Fibroblast of lung (primary cell): ENCODE data around the gene ASIC2. TPM values are rescaled to one million over a fixed set of nuclear protein-coding genes. Genes with fewer than 3 reads are reported as not detected.

Experiments used
- DNase-seq, 2 donors: peaks; one replicate each; pipeline versions ENCODE4 v3.0.0 to v3.0.0-alpha.2; 2010; ENCODE audit warnings: low read depth in 2 of 2
- H2AFZ ChIP-seq: 2 replicates; pipeline ENCODE4 v1.5.1; 2012; ENCODE audit warnings: low read length, control low read depth, inconsistent platforms
- H3K27ac ChIP-seq: 2 replicates; pipeline ENCODE4 v1.5.1; 2011; ENCODE audit warnings: low read length, control low read depth; ENCODE audit not compliant: insufficient read depth
- H3K27me3 ChIP-seq: 2 replicates; pipeline ENCODE4 v1.5.1; 2011; ENCODE audit warnings: mild to moderate bottlenecking, low read length; ENCODE audit not compliant: control insufficient read depth, insufficient read depth
- H3K36me3 ChIP-seq: 2 replicates; pipeline ENCODE4 v1.5.1; 2011; ENCODE audit warnings: low read length; ENCODE audit not compliant: control insufficient read depth, insufficient read depth
- H3K4me1 ChIP-seq: 2 replicates; pipeline ENCODE4 v1.5.1; 2011; ENCODE audit warnings: low read length; ENCODE audit not compliant: control insufficient read depth, insufficient read depth; ENCODE audit errors: extremely low read depth
- H3K4me2 ChIP-seq: 2 replicates; pipeline ENCODE4 v1.5.1; 2011; ENCODE audit warnings: low read length, control low read depth; ENCODE audit not compliant: insufficient read depth; ENCODE audit errors: extremely low read depth
- H3K4me3 ChIP-seq, 4 experiments: fragments of 200-600 bp in 1 of 4; sonication (generic) in 1 of 4; replicated peaks in 1 of 4; 2 replicates each; pipeline ENCODE4 v1.5.1; 2011 to 2016; ENCODE audit warnings: low read length in 4 of 4, low read depth in 3 of 4, mild to moderate bottlenecking in 3 of 4, control low read depth in 2 of 4, inconsistent platforms in 1 of 4, mixed read lengths in 1 of 4; ENCODE audit not compliant: insufficient read depth in 1 of 4; ENCODE audit errors: control extremely low read depth in 1 of 4
- H3K79me2 ChIP-seq: 2 replicates; pipeline ENCODE4 v1.5.1; 2012; ENCODE audit warnings: mild to moderate bottlenecking, low read length, inconsistent platforms; ENCODE audit not compliant: control insufficient read depth, insufficient read depth
- H3K9ac ChIP-seq: 2 replicates; pipeline ENCODE4 v1.5.1; 2011; ENCODE audit warnings: mild to moderate bottlenecking, low read length, control low read depth; ENCODE audit not compliant: insufficient read depth
- H3K9me3 ChIP-seq: 2 replicates; pipeline ENCODE4 v1.5.1; 2012; ENCODE audit warnings: low read depth, low read length; ENCODE audit not compliant: control insufficient read depth, insufficient read depth
- H4K20me1 ChIP-seq: 2 replicates; pipeline ENCODE4 v1.5.1; 2011; ENCODE audit warnings: low read length; ENCODE audit not compliant: control insufficient read depth, insufficient read depth; ENCODE audit errors: extremely low read depth
- EZH2 ChIP-seq: IDR thresholded peaks from 2 replicates; pipeline ENCODE4 v1.5.1; 2012; ENCODE audit warnings: low read length, control low read depth, mild to moderate bottlenecking; ENCODE audit errors: missing control alignments
- polyA plus RNA-seq, 2 donors: library from polyadenylated mRNA; depleted of rRNA in 1 of 2; stranded (reverse) in 1 of 2; unstranded in 1 of 2; fragments of >200 nt; gene quantifications; 2 replicates each; pipeline ENCODE4 v1.2.1, GENCODE V29; 2011 to 2012; ENCODE audit warnings: missing spikeins in 1 of 2
- total RNA-seq: library from RNA; depleted of rRNA; stranded (reverse); fragments of >200 nt; gene quantifications from 2 replicates; pipeline ENCODE4 v1.2.1, GENCODE V29; 2014
- TF ChIP-seq, protein P1 (sequence below), 2 donors: IDR thresholded peaks in 1 of 2; conservative IDR thresholded peaks in 1 of 2; 1 replicate in 1 of 2; 2 replicates in 1 of 2; pipeline ENCODE4 v1.5.1; 2011 to 2012; ENCODE audit warnings: low read length in 2 of 2, control low read depth in 1 of 2, inconsistent platforms in 1 of 2, low read depth in 1 of 2, mild to moderate bottlenecking in 1 of 2

The ASIC2 gene
- total and polyA plus RNA-seq, 2 donors (not counting 1 experiment from before 2014, with no cell fraction given) = 0.08 to 0.50 TPM

- Histone ChIP-seq H3K4me3 (no peak overlapping the region), H3K4me1 (no peaks in the 10 kb centered on the region), H3K27me3 (no peaks in the 10 kb centered on the region), H4K20me1 (no peaks in the 10 kb centered on the region), H3K9me3 (no peaks in the 10 kb centered on the region), H3K9ac (no peak overlapping the region), H2AFZ (no peak overlapping the region), H3K79me2 (no peaks in the 10 kb centered on the region), H3K27ac (no peak overlapping the region), H3K36me3 (no peaks in the 10 kb centered on the region), H3K4me2 (no peak overlapping the region)
- no peak for TF ChIP-seq EZH2
- TF ChIP-seq, protein P1, sequence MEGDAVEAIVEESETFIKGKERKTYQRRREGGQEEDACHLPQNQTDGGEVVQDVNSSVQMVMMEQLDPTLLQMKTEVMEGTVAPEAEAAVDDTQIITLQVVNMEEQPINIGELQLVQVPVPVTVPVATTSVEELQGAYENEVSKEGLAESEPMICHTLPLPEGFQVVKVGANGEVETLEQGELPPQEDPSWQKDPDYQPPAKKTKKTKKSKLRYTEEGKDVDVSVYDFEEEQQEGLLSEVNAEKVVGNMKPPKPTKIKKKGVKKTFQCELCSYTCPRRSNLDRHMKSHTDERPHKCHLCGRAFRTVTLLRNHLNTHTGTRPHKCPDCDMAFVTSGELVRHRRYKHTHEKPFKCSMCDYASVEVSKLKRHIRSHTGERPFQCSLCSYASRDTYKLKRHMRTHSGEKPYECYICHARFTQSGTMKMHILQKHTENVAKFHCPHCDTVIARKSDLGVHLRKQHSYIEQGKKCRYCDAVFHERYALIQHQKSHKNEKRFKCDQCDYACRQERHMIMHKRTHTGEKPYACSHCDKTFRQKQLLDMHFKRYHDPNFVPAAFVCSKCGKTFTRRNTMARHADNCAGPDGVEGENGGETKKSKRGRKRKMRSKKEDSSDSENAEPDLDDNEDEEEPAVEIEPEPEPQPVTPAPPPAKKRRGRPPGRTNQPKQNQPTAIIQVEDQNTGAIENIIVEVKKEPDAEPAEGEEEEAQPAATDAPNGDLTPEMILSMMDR (conservative IDR thresholded peaks at IDR 0.05 in 1 of 2, IDR thresholded peaks at IDR 0.05 in 1 of 2; ENCODE audit: low read depth in 1 of 2, low read length in 2 of 2) = no peak
- no peak for DNase-seq
These were observed 221.4 kb downstream of the ASIC2 start for GRCh38 chr17:33071656-33072055.

DNA sequence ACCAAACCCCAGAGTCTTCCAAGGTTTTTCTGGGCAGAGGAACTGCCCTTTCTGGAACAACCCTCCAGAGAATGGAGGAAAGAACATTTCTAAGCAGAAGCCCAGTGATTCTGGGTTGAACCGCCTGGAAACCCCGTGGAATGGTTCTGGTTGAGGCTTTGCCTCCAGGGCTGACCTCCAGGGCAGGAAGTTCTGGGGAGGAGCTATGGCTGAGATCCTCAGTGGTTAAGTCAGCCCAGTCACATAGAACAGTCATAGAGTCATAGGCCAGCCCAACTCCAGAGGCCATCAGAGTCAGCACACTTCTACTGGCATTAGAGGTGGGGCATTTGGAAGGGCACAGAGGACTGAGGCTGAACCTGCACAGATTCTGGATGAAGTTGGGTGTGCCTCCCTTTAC, 235.5 kb downstream of the ASIC2 start:
- no peaks in the 10 kb centered on the region for H3K79me2 ChIP-seq
- H3K36me3 ChIP-seq = no peaks in the 10 kb centered on the region
- no peaks in the 10 kb centered on the region for H3K9me3 ChIP-seq
- TF ChIP-seq, protein P1 (conservative IDR thresholded peaks at IDR 0.05 in 1 of 2, IDR thresholded peaks at IDR 0.05 in 1 of 2; ENCODE audit: low read depth in 1 of 2, low read length in 2 of 2) = no peak
- no peak for TF ChIP-seq EZH2
- H3K9ac ChIP-seq = no peak overlapping the region
- no peak for DNase-seq
- H3K27me3 ChIP-seq = no peaks in the 10 kb centered on the region
- H4K20me1 ChIP-seq = no peaks in the 10 kb centered on the region
- H3K4me1 ChIP-seq = no peaks in the 10 kb centered on the region
- H3K27ac ChIP-seq = no peak overlapping the region
- no peak overlapping the region for H3K4me3 ChIP-seq
- no peak overlapping the region for H3K4me2 ChIP-seq
- no peak overlapping the region for H2AFZ ChIP-seq

- Histone ChIP-seq H3K79me2 (no peaks in the 10 kb centered on the region), H3K4me2 (no peak overlapping the region), H3K4me3 (no peak overlapping the region), H3K36me3 (no peaks in the 10 kb centered on the region), H2AFZ (no peak overlapping the region), H3K4me1 (no peaks in the 10 kb centered on the region), H3K9me3 (no peaks in the 10 kb centered on the region), H4K20me1 (no peaks in the 10 kb centered on the region), H3K27me3 (no peaks in the 10 kb centered on the region), H3K27ac (no peak overlapping the region), H3K9ac (no peak overlapping the region)
- DNase-seq = no peak
- TF ChIP-seq, protein P1 (conservative IDR thresholded peaks at IDR 0.05 in 1 of 2, IDR thresholded peaks at IDR 0.05 in 1 of 2; ENCODE audit: low read depth in 1 of 2, low read length in 2 of 2) = no peak
- TF ChIP-seq EZH2 = no peak
These were observed 236.5 kb downstream of the ASIC2 start for GRCh38 chr17:33056399-33057146.
